Hematopoietic multipotent progenitor cell treated with erythropoietin and hydrocortisone succinate and interleukin-3 and kit ligand, for 8 days (in vitro differentiated cells): ENCODE results near the gene PIGR.

ENCODE experiments used
- DNase-seq: peaks from one replicate; pipeline ENCODE4 v3.0.0-alpha.2; 2015

Gene PIGR

GRCh38 chr1:206887701-206888100 lies 58.6 kb downstream of the PIGR start:
- DNase-seq, result no peak

GRCh38 chr1:206886831-206887230 lies 59.4 kb downstream of the PIGR start:
- no peak for DNase-seq

- DNase-seq, result no peak
These were observed 60.8 kb downstream of the PIGR start for GRCh38 chr1:206885341-206886060.

- no peak for DNase-seq
These were observed 62.4 kb downstream of the PIGR start for GRCh38 chr1:206883876-206884275.

GRCh38 chr1:206883160-206883559 lies 63.1 kb downstream of the PIGR start:
- no peak for DNase-seq

GRCh38 chr1:206882555-206882954 lies 63.7 kb downstream of the PIGR start:
- DNase-seq, result no peak

- no peak for DNase-seq
These were observed 66.0 kb downstream of the PIGR start for GRCh38 chr1:206880314-206880713.
